HG03442 (cell line): ENCODE results near the gene FAM83C.

ENCODE experiments used
- ATAC-seq: cut with Tn5 transposase; IDR thresholded peaks from one replicate; pipeline ENCODE4 v1.9.1; 2021; ENCODE audit warnings: mild to moderate bottlenecking, moderate library complexity; ENCODE audit not compliant: unreplicated experiment

Gene FAM83C

DNA sequence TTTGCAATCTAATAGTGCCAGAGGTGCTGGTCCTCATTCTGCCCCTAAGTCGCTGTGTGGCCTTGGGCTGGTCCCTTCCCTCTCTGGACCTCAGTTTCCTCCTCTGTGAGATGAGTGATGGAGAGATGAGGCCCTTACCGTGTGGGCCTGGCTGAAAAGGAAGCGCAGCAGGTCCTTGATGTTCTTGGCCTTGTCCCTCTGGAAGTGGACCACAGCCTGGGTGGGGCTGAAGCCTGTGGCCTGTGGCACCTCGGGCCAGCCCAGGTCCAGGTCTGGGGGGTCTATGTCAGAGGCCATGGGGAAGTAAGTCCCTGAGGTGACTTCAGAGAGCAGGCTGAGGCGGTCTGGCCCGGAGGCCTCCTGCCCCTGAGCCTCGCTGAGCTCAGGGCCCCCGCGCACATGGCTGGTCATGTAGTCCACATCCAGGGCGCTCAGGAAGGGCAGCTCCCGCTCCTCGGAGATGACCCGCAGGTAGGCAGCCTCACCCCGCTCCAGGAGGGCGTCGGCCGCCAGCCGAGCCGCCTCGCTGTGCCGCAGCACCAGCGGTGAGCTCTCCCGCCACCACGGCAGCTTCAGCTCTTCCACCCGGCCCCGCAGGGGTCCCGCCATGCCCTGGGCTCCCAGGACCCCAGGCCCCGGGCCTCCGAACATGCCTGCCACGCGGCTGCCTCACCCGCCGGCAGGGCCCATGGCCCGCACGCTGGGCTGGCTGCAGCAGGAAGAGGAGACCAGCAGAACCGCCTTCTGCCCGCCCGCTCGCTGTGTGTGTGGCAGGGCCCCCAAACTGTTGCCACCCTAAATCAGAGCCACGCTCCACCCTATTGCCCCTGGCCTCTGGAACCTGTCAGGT, at the start of gene FAM83C:
Gene FAM83C (minus strand): TSS at position 772 of the 850 bp plus-strand sequence. CDS start 121 bp downstream, at position 651.
- ATAC-seq, result no peak

DNA sequence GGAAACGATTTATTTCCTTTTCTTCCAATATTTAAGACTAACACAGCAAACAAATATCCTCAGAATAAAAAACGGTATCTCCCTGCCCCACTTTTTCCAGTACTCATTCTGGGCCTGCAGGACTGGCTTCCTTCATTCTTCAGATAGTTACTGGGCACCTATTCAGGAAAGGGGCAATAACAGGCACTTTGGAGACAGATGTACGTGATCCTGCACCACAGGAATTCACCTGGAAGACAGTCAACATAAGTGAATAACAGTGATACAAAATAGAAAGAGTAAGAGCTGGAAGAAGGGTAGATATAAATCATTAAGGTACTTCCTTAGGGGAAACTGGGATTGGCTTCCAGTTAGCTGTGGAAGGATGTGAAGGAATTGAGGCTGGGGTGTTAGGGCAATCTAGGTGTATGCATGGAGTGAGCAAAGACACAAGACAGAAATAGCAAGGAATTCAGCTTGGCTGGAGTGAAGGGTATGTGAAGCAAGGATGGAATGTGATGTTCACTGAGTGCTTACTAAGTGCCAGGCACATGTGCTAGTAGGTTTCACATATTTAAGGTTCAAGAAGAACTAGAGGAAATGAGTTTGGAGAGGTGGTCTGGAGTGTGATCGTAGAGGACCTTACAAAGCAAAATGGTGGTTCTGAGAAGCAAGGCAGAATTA, 49.3 kb upstream of the FAM83C start:
- no peak for ATAC-seq

DNA sequence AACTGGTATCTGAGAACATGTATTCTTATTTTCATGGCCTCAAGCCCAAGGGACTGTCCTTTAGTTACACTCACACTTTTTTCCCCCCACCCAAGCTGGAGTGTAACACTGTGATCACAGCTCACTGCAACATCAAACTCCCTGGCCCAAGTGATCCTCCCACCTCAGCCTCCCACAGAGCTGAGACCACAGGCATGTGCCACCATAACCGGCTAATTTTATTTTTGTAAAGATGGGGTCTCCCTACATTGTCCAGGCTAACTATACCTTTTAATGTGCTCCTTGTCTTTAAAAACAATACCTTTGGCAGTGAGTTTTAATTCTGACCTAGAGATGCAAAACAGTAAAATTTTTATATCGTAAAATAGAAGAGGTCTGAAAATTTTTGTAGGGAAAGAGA, 48.2 kb upstream of the FAM83C start:
- no peak for ATAC-seq

DNA sequence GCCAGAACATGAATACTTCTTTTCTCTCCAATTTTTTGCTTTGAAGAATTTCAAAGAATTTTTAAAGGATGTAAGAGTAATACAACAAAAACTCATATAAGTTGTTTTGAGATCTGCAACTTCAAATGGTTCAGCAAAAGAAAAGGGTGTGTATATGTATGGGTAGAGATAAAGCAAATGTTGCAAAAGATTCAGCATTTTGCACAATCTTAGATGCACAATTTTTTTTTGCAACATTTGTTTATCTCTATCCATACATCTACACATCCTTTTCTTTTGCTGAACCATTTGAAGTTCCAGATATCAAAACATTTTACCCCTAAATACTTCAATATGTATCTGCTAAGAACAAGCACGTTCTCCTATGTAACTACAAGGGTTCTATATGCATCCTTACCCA, 47.4 kb upstream of the FAM83C start:
- ATAC-seq, result no peak

DNA sequence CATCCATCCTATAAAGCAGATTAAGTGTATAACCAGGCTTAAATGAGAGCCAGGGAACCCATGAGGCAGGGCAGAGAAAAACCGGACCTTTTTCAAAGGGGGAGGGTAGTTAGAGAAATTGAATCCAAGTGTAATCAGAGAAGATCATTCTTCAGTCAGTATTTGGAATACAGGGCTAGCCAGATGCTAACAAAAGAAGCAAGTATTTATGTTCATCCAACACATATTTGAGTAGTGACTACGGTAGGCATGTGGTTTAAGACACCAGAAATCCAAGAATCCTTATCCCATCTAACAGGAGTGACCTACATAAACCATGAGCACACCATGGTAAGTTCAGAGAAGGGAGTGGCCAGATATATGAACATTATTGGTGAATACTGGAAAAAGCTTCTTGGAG, 46.8 kb upstream of the FAM83C start:
- ATAC-seq, result no peak

DNA sequence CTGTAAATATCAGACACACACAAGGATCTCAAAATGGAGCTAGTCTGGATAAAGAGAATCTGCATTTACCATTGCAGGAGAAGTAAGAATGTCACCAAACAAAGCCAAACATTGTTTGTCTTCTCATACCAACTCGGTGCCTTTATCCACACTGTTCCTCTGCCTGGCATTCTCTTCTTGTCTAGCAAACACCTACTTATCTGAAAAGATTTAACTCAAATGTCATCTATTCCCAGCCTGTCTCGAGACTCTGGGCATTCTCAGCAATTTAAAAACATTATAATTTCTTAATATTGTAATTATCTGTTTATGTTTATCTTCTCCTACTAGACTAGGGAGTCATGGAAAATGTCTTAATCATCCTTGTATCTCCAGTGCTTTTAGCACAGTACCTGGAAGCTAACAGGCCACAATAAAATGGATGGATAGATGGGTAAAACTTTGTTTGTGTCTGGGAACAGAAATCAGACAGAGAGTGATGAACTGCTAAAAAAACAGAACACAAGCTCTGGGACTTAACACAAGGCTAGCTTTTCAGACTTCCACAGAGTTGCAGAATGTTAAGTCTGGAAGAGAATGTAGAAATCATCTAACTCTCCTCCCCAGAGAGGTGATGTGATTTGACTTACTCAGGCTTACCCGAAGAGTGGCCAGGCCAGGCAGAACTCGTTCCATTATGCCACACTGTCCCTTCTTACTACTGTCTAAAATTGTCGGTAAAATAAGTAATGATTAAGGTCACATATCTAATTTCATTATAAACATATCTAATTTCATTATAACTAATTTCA, 42.3 kb upstream of the FAM83C start:
- ATAC-seq, result no peak

DNA sequence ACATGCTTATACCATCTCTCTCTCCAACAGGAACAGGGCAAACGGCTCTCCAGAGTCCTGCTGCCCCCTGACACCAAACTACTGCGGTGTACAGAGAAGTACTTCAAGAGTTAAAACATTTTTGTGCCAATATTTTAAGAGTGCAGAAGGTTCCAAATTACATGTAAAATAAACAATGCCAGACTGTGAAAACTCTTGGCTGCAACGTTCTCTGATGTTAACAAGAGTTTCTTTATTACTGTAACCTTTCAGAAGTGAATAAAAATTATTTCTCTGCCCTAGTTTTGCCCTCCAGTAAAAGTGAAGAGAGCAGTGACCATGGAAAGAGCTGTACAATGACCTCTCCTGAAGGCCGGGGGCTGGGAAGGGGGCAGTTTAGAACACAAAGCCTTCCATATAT, 41.4 kb upstream of the FAM83C start:
- ATAC-seq, result no peak

DNA sequence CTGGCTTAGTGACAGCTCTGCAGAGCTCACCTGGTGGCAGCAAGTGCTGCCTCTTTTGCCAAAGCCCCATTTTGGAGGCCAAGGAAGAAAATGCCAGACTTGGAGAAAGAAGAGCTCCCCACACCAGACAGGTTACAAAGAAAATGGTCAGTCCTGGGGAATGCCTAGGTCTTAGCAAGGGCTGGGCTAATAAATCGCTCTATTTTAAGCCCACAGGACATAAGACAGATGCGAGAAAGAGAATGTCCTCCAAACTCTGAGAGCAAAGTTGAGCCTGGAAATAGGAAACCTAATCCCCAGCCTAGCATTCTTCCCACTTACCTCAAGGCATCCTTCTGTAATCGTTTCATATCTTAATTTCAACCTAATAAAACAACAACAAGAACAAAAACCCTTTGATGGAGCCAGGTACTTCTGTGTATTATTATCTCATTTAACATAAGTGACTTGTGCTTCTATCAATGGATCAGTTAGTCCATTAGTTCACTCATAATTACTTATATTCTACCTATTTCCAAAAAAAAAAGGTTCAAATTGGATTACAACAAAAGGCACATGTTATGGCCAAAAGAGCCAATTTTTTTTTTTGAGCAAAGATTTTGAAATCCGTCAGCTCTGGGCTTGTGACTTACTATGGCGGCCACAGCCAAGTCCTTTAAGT, 40.4 kb upstream of the FAM83C start:
- no peak for ATAC-seq

DNA sequence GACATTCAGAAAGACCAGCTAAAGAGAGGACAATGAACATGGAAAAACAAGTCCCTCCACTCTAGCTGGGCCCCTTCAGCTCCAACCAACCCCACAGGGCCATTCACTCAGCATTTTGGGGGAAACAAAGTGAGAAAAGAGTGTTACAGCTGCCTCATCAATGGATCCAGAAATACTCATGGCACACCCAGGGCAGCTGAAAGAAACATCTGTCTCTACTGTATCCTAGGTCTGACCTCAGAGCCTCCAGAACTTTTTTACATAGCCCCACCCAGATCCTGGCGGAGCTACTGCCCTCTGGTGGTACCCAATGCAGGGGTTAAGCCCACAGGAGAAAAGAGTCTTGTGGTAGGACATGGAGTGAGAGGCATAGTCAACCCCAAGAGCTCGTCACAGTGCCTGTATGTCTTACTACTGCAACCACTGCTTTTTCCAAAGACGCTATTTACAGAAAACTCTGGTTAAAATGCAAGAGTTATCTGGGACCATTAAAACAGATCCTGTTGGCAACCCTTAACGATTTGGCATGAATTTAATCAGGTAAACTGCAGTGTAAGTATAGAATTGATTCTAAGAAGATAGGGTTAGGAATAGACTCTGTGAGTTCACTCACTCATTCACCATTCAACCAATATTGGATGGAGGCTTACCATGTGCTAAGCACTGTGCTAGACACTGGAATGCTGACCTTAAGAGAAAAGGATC, 37.4 kb upstream of the FAM83C start:
- ATAC-seq, result no peak

DNA sequence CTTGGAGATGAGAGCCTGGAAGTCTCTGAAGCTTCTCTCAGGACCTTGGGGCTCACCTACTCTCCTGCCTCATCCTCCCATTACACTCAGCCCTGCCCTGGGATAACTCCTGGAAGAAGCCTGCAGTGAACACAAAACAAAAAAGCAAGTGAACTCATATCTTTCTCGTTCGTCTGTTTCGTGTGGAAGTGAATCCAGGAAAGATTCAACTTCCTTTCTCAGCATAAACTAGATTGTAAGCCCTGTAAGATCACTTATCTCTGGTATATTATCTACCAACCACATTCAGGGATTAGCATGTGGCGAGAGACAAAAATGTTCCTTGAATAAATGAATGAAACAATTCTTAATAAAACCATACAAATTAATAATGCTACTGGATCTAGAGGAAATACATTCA, 36.5 kb upstream of the FAM83C start:
- no peak for ATAC-seq

DNA sequence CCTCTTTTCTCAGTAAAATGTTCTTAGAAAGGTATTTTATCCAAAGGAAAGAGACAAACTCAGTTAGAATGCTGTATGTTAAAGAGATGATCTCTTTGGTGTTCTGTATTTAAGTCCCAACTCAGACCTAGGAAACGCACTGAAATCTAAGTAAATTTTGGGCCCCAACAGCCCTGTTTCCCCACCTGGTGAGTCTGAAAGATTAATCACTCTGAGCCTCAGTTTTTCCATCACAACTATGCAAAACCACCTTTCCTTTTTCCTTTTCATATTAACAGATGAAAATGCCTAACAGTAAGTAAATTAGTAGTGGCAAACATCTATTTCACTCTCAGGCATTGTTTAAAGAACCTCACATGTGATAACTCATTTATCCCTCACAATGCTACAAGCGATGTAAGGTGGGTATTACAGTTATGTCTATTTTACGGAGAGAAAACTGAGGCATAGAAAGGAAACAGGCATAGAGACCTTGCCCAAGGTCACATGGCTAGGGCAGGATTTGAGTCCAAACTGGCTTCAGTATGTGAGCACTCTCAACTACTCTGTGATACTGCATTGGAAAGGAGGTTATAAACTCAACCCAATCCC, 36.0 kb upstream of the FAM83C start:
- no peak for ATAC-seq

DNA sequence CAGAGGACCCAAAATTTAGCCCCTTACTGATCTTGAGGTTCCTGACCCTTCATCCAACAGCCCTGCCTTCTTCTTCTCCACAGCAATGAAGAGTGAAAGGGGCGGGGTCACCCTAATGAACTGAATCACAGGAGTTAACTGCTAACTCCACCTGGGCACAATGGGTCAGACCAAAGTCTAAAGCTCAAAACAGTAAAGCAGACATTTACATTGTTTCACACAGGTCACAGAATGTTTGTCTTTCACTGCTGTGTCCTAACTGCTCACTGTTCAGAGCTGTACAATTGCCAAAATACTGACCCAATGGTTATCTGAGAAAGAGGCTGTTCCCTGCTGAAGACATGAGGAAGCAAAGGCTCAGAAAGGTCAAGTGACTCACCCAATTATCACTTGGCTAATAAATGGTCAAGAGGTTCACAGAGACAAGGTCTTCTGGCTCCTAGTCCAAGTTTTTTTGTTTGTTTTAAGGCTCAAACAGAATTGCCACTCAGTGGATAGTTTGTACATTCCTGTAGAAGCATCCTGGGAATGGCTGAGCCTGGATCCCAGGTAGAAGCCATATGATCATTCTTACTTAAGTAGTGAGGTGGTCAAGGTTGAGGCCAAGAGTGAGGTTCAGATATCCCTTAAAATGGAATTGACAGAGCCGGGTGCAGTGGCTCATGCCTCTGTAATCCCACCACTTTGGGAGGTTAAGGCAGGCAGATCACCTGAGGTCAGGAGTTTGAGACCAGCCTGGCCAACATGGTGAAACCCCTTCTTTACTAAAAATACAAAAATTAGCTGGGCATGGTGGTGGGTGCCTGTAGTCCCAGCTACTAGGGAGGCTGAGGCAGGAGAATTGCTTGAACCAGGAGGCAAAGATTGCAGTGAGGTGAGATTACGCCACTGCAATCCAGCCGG, 35.1 kb upstream of the FAM83C start:
- no peak for ATAC-seq

DNA sequence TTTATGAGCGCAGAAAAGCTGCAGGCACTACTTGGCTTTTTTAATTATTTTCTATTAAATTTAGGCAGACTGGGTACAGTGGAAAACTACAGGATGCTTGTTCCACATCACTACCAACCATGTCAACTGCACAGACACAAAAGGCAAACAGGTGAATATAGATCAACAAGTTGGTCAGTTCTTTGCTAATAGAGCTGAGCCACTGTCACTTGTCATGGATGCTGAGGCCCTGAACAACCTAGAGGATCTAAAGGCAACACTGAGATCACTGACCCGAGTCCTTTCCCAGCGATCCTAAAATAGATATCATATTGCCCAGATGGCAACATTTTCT, 34.5 kb upstream of the FAM83C start:
- no peak for ATAC-seq

DNA sequence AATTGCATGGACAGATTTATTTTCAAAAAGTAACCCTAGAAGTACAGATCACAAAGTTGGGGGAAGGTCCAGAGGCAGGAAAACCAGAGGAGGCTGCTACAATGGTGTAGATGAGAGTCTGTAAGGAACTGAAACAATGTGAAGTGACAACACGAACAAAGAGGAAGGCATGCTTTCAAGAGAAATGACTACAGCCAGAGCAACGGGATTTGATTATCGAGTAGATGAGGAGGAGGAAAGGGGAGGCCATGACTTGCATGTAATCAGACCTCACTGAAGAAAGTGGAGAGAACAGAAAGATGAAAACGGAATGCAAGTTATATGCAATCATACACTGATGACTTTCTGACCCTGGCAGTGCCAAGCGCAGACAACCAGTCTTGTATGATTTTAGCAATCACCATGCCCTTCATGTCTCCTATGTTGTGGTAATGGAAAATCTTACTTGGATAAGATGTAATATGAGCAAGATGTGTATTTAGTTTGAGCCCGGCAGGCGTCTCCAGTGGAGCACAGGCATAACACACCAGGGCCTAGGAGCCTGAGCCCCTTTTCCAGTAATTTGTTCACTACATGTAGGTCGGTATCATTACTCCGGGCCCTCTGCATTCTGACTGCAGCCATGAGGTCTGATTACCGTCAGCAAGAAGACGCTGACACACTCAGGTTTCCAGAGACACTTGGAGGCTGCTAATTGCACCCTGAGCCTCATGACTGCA, 34.0 kb upstream of the FAM83C start:
- ATAC-seq, result no peak

DNA sequence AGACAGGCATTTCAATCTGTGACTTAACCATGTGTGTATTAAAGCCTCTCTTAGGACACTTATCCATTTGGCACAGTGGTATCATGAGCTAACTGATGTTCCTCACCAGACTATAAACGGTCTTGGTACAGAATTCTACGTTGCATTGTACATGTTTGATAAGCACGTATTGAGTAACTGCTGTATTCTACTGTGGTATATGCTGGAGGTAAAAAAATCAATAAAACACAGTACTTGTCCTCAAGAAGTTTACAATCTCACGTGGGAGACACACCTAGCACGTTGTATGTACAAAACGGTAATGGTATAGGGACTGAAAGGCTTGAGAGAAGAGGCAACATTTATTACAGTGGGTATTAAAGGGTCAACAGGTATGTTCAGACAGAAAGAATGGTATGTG, 33.2 kb upstream of the FAM83C start:
- no peak for ATAC-seq

DNA sequence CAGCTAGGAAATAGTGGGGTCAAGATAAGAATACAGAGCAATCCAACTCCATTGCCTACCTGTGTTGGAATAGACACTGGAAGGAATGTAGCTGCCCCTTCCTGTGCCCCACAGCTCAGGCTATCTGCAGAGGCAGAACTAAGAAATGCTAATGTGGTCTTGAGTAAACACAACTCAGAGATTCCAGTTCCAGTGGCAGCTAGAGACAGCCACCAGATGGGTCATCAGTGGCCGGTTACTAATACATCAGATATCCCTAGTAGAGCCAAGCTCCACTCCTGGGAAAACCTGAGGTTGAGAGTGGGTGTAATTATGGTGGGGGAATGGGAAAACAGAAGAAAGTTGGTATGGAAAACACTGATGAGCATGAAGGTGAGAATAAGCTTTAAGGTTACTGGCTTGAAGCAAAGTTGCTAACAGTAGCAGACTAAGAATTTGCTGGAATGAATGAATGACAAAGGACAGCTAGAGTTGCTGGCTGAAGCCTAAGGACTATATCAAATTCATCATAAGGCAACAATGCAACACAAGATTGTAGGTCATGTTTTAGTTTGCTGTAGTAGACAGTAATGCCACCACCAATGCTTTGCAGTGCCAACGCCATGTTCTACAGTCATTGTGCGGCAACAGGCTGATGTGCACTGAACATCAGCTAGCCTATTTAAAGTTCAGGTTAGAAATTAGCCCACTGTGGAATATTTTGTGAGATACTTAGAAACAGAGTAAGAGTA, 28.3 kb upstream of the FAM83C start:
- ATAC-seq, result no peak

DNA sequence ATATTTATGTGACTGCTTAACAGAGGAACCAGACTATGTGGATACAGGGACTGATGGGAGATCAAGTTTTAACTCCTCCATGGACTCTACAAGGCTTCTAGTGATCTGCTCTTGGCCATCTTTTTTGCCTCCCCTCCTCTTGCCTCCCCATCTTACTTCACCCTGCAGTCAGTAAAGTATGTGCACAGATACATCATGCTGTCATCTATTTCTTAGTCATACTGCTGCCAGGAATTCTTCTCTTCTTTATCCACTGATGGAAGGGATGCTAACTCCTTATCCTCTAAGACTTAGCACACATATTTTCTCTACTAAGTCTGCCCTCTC, 27.6 kb upstream of the FAM83C start:
- ATAC-seq, result no peak

DNA sequence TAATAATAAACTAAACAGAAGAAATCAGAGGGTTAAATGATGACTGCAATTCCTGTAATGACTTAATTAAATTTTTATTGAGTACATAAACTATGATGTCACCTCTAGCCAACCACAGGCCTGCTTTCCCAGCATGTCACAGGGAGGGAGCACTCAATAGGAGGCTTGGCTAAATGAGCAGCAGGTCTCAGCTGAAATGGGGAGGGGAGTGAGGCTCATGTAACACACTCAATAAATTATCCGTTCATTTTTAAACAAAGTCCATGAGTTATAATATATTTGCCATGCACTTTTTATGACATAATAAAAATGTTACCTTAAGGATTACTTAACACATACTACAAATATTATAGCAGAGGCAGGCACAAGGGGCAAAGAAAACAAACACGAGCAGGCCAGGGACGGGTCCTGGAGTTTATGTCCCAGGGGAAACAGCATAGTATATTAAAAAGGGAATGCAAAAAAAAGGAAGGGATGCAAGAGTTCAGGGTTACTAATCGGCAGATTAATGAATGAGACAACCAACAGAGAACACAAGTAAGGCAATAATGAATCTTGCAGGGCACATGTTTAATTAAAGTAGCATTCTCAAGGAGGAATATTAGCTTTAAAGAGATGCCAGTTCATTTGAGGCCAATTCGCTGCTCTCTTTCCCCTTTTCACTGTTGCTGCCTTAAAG, 27.1 kb upstream of the FAM83C start:
- ATAC-seq, result no peak
